Left ventricle myocardium inferior (tissue), 1 donor: Measurements from ENCODE around the gene SEMA5B. TPM values are rescaled to one million over a fixed set of nuclear protein-coding genes. Genes with fewer than 3 reads are reported as not detected.
A peak's percentile ranks its signal among the peaks of the same experiment; 100 is the strongest.

Experiments used
- DNase-seq: peaks from one replicate; pipeline ENCODE4 v3.0.0-alpha.2; 2020
- H3K27ac ChIP-seq: fragments of 200-600 bp; replicated peaks from 2 replicates; pipeline ENCODE4 v1.8.0; 2021
- H3K27me3 ChIP-seq: fragments of 200-600 bp; 2 replicates; pipeline ENCODE4 v1.8.0; 2021; ENCODE audit warnings: low read depth
- H3K36me3 ChIP-seq: fragments of 200-600 bp; 2 replicates; pipeline ENCODE4 v1.8.0; 2021
- H3K4me1 ChIP-seq: fragments of 200-600 bp; 2 replicates; pipeline ENCODE4 v1.8.0; 2021
- H3K4me3 ChIP-seq: fragments of 200-600 bp; 2 replicates; pipeline ENCODE4 v1.8.0; 2021; ENCODE audit warnings: mild to moderate bottlenecking, moderate library complexity
- H3K9me3 ChIP-seq: fragments of 200-600 bp; replicated peaks from 2 replicates; pipeline ENCODE4 v1.8.0; 2021
- CTCF ChIP-seq: fragments of 200-600 bp; IDR thresholded peaks from 2 replicates; pipeline ENCODE4 v1.8.0; 2021; ENCODE audit warnings: antibody characterized with exemption, mild to moderate bottlenecking, borderline replicate concordance
- intact Hi-C: fragments of 100-400 bp; cut with micrococcal nuclease; formaldehyde crosslinking; loops from one replicate; pipeline ENCODE4 v1.11.0; 2022
- total RNA-seq: library from RNA; stranded (reverse); fragmentation: NEBNext Ultra II Directional; extraction: Animal tissue kit (Norgen Biotek cat#: 25700); gene quantifications from one replicate; pipeline ENCODE4 v1.2.1, GENCODE V29; 2021
- donor health status: DM: no; HTN: yes; CAD: no; lungs with severe emphysema.

Gene SEMA5B
- total RNA-seq, 1 donor from 2014 or later, result 5.3 TPM

DNA sequence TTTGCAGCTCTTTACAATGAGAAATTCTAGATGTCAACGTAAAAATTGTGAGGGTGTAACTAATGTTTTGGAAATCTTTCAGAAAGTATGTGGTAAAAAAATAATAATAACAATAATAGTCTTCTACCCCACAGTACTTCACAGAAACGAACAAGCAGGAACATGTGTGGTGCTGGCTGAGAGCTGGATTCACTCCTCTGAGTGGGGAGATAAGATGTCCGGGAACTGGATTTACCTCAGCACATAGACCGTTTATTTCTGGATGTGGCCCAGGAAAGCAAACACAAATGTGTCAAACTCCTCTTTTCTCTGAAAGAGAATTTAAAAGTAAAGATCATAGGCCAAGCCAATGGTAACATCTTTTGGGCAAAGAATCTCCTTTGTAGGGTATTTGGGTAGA lies 129.3 kb downstream of the SEMA5B start:
- intact Hi-C loops, result no loop called here
- Histone ChIP-seq H3K4me3 (no peak overlapping the region), H3K4me1 (peaks cover 18% of the 10 kb centered on the region), H3K36me3 (no peaks in the 10 kb centered on the region), H3K9me3 (no peaks in the 10 kb centered on the region), H3K27ac (no peak overlapping the region), H3K27me3 (peaks cover 9% of the 10 kb centered on the region)
- DNase-seq, result no peak
- no peak for TF ChIP-seq CTCF

DNA sequence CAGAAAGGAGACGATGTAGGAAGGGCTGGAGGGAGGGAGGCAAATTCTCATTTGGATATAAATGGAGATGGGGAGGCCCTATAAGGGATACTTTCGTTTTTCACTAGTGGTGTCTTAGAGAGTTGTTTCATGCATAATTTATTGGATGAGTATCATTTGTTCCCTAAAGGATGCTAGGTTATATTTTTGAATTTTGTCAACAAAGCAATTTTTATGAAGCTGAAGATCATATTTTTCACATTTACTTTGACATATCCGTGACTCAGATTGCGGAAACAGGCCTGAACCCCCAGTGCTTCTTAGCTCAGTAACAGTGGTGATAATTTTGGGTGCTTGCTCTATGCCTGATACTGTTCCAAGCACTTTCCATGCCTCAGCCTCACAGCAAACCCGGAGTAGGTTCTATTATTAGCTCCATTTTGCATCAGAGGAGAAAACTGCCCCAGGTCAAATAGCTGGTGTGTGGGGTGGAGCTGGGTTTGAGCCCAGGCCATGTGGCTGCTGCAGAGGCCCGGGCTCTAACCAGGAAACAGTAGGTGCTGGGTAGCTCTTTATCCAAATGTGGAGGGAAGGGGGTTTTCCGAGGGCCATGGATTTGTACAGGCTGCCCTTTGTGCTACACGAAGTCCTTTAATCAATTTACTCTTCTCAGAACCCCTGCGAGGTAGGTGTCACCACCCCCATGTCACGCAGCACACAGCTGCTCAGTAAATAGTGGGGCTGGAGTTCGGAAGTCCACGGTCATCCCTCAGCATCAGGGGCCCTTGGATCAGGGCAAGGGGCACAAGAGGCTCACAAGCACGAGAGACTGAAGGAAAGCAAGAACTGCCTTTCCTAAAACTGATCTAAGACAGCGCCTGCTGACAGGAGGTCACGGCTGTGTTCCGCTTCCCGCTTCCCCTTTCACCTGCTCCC lies 133.6 kb downstream of the SEMA5B start:
- peaks cover 9% of the 10 kb centered on the region for H3K27me3 ChIP-seq
- H3K36me3 ChIP-seq, result no peaks in the 10 kb centered on the region
- no peak for TF ChIP-seq CTCF
- intact Hi-C loops, result no loop called here
- DNase-seq, result peak; percentile 36
- peaks cover 42% of the 10 kb centered on the region for H3K4me1 ChIP-seq
- H3K9me3 ChIP-seq, result no peaks in the 10 kb centered on the region
- H3K27ac ChIP-seq, result peak overlapping the region; percentile 55
- no peak overlapping the region for H3K4me3 ChIP-seq

GRCh38 chr3:122893282-122893681 lies 134.3 kb downstream of the SEMA5B start:
- Histone ChIP-seq H3K4me3 (no peak overlapping the region), H3K9me3 (no peaks in the 10 kb centered on the region), H3K4me1 (peaks cover 36% of the 10 kb centered on the region), H3K36me3 (no peaks in the 10 kb centered on the region), H3K27ac (no peak overlapping the region), H3K27me3 (peaks cover 9% of the 10 kb centered on the region)
- TF ChIP-seq CTCF, result no peak
- DNase-seq, result no peak
- intact Hi-C loops, result no loop called here

GRCh38 chr3:122892118-122892960 lies 135.2 kb downstream of the SEMA5B start:
- peaks cover 29% of the 10 kb centered on the region for H3K4me1 ChIP-seq
- peaks cover 9% of the 10 kb centered on the region for H3K27me3 ChIP-seq
- no peaks in the 10 kb centered on the region for H3K36me3 ChIP-seq
- intact Hi-C loops, result no loop called here
- H3K4me3 ChIP-seq, result no peak overlapping the region
- H3K9me3 ChIP-seq, result no peaks in the 10 kb centered on the region
- DNase-seq, result no peak
- TF ChIP-seq CTCF, result no peak
- no peak overlapping the region for H3K27ac ChIP-seq

- no peak overlapping the region for H3K4me3 ChIP-seq
- no peaks in the 10 kb centered on the region for H3K27me3 ChIP-seq
- peaks cover 4% of the 10 kb centered on the region for H3K36me3 ChIP-seq
- no peak for TF ChIP-seq CTCF
- peaks cover 29% of the 10 kb centered on the region for H3K4me1 ChIP-seq
- H3K9me3 ChIP-seq, result no peaks in the 10 kb centered on the region
- DNase-seq, result no peak
- intact Hi-C loops, result no loop called here
- no peak overlapping the region for H3K27ac ChIP-seq
Measured at GRCh38 chr3:122890720-122891220, 136.8 kb downstream of the SEMA5B start.
